Measurements from ENCODE around the gene PLAC1.

Gene PLAC1

DNA sequence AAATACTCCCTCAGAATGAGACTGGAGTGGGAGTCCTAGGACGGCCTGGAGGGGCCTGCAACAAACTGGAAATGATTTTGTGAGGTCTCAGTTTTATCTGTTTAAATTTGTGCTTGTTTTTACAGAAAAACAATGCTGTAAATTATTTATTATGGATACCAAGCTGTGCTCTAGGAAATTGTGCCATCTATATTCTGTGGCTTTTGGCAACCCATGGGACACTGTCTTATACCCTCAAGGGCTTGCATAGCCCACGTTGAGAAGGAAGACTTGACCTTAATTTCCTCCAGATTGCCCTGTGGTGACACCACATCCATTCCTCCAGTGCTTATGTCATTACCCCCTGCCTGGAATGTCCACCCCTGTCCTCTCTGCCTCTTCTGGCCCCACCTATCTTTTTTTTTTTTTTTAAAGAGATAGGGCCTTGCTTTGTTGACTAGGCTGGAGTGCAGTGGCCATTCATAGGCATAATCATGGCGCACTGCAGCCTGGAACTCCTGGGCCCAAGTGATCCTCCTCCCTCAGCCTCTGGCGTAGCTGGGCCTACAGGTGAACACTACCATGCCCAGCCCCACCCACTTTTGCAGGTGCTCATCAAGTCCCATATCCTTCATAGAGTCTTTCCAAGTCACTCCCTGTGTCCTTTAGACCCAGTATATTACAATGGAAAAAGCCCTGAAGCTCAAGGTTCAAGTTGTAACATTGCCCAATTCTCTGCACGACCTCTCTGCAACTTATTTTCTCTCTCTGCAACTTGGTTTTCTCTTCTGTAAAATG lies 120.9 kb downstream of the PLAC1 start:
- TF ChIP-seq CTCF (IDR thresholded peaks at IDR 0.05; ENCODE audit: low read depth, low read length) = no peak
- Histone ChIP-seq H3K4me3 (ENCODE audit: low read depth, low read length) (no peak overlapping the region), H3K27me3 (ENCODE audit: insufficient read depth, low read depth, severe bottlenecking) (peaks cover 12% of the 10 kb centered on the region), H3K27ac (no peak overlapping the region), H3K9me3 (ENCODE audit: severe bottlenecking) (no peaks in the 10 kb centered on the region), H3K36me3 (no peaks in the 10 kb centered on the region)
- DNase-seq = no peak

GRCh38 chrX:134533952-134534351 lies 124.3 kb downstream of the PLAC1 start:
- DNase-seq = no peak

DNA sequence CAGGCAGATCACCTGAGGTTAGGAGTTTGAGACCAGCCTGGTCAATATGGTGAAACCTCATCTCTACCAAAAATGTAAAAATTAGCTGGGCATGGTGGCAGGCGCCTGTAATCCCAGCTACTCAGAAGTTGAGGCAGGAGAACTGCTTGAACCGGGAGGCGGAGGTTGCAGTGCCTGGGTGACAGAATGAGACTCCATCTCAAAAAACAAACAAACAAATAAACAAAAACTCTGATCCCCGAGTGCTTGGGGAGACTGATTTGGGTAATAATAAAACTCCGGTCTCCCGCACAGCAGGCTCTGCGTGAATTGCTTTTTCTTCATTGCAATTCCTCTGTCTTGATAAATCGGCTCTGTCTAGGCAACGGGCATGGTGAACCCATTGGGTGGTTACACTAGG lies 124.9 kb downstream of the PLAC1 start:
- no peak for TF ChIP-seq CTCF (IDR thresholded peaks at IDR 0.05; ENCODE audit: low read depth, low read length)
- H3K36me3 ChIP-seq = no peaks in the 10 kb centered on the region
- H3K27ac ChIP-seq = no peak overlapping the region
- peaks cover 10% of the 10 kb centered on the region for H3K27me3 ChIP-seq (ENCODE audit: insufficient read depth, low read depth, severe bottlenecking)
- no peak overlapping the region for H3K4me3 ChIP-seq (ENCODE audit: low read depth, low read length)
- no peaks in the 10 kb centered on the region for H3K9me3 ChIP-seq (ENCODE audit: severe bottlenecking)
- DNase-seq = no peak

More at GRCh38 chrX:134533952-134534351, 124.3 kb downstream of the PLAC1 start:
- no peak overlapping the region for H3K4me3 ChIP-seq (ENCODE audit: low read depth, low read length)
- no peaks in the 10 kb centered on the region for H3K9me3 ChIP-seq (ENCODE audit: severe bottlenecking)
- H3K36me3 ChIP-seq = no peaks in the 10 kb centered on the region
- H3K27me3 ChIP-seq (ENCODE audit: insufficient read depth, low read depth, severe bottlenecking) = peaks cover 10% of the 10 kb centered on the region
- no peak overlapping the region for H3K27ac ChIP-seq
- no peak for TF ChIP-seq CTCF (IDR thresholded peaks at IDR 0.05; ENCODE audit: low read depth, low read length)

- Histone ChIP-seq H3K36me3 (no peaks in the 10 kb centered on the region), H3K27ac (no peak overlapping the region), H3K27me3 (ENCODE audit: insufficient read depth, low read depth, severe bottlenecking) (peaks cover 10% of the 10 kb centered on the region), H3K9me3 (ENCODE audit: severe bottlenecking) (no peaks in the 10 kb centered on the region), H3K4me3 (ENCODE audit: low read depth, low read length) (no peak overlapping the region)
- DNase-seq = no peak
- no peak for TF ChIP-seq CTCF (IDR thresholded peaks at IDR 0.05; ENCODE audit: low read depth, low read length)
Observed at GRCh38 chrX:134530845-134531244, 127.4 kb downstream of the PLAC1 start.

- no peak for TF ChIP-seq CTCF (IDR thresholded peaks at IDR 0.05; ENCODE audit: low read depth, low read length)
- H3K4me3 ChIP-seq (ENCODE audit: low read depth, low read length) = no peak overlapping the region
- no peaks in the 10 kb centered on the region for H3K36me3 ChIP-seq
- no peaks in the 10 kb centered on the region for H3K9me3 ChIP-seq (ENCODE audit: severe bottlenecking)
- peaks cover 10% of the 10 kb centered on the region for H3K27me3 ChIP-seq (ENCODE audit: insufficient read depth, low read depth, severe bottlenecking)
- DNase-seq = no peak
- H3K27ac ChIP-seq = no peak overlapping the region
Observed at GRCh38 chrX:134529481-134529880, 128.8 kb downstream of the PLAC1 start.

DNA sequence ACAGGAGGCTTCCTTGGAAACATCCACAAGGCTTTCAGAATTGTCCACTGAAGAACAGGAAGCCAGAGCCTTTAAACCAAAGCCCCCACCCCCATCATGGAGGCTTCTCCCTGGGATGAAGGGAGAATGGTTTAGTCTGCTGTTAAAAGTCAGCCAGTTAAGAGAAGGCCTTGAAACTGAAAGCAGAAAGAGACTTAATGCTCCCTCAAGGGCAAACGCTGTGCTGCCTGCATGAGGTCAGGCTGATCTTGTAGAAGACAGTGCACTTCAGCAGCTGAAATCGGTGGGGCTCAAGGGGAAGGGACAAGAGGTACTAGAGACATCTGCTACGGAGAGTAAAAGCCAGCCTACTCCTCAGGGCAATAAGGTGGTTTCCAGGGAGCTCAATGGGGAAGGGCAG lies 129.3 kb downstream of the PLAC1 start:
- Histone ChIP-seq H3K27me3 (ENCODE audit: insufficient read depth, low read depth, severe bottlenecking) (peaks cover 11% of the 10 kb centered on the region), H3K4me3 (ENCODE audit: low read depth, low read length) (no peak overlapping the region), H3K9me3 (ENCODE audit: severe bottlenecking) (no peaks in the 10 kb centered on the region), H3K36me3 (no peaks in the 10 kb centered on the region), H3K27ac (no peak overlapping the region)
- no peak for DNase-seq
- TF ChIP-seq CTCF (IDR thresholded peaks at IDR 0.05; ENCODE audit: low read depth, low read length) = no peak
